ENCODE measurements around the gene PHOSPHO2.

DNA sequence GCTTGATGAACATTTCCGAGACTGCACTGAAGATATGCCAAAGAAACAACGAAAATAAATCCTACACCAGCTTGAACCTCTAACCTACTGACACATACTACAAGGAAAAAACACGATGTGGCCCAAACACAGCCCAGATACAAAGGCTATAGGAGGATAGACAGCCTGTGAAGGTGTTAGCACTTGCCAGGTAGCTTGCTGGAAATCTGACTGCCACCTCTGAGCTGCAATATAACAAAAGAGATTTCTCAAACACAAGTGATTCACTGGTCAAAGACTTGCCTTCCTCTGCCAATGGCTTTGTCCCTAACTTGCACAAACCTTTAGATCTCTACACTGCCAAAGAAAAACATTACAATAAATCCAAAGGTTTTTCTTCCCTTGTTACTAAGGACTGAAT is 21.2 kb upstream of the PHOSPHO2 start:
- no peak for TF ChIP-seq ZNF830 (tag by site-specific recombination; IDR thresholded peaks at IDR 0.05; ENCODE audit: low read depth)
- TF ChIP-seq SALL2 (tag by site-specific recombination; IDR thresholded peaks at IDR 0.05; ENCODE audit: borderline replicate concordance), result no peak
- TF ChIP-seq ZNF138 (tag by site-specific recombination; IDR thresholded peaks at IDR 0.05; ENCODE audit: borderline replicate concordance), result no peak
- TF ChIP-seq, protein P1, sequence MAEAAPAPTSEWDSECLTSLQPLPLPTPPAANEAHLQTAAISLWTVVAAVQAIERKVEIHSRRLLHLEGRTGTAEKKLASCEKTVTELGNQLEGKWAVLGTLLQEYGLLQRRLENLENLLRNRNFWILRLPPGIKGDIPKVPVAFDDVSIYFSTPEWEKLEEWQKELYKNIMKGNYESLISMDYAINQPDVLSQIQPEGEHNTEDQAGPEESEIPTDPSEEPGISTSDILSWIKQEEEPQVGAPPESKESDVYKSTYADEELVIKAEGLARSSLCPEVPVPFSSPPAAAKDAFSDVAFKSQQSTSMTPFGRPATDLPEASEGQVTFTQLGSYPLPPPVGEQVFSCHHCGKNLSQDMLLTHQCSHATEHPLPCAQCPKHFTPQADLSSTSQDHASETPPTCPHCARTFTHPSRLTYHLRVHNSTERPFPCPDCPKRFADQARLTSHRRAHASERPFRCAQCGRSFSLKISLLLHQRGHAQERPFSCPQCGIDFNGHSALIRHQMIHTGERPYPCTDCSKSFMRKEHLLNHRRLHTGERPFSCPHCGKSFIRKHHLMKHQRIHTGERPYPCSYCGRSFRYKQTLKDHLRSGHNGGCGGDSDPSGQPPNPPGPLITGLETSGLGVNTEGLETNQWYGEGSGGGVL (tag by site-specific recombination; IDR thresholded peaks at IDR 0.05), result no peak
- TF ChIP-seq SP3 (tag by site-specific recombination; IDR thresholded peaks at IDR 0.05), result no peak

Data from HEK293 (cell line).